ENCODE data around the gene GLE1. TPM values are rescaled to one million over a fixed set of nuclear protein-coding genes. Genes with fewer than 3 reads are reported as not detected.

GLE1 gene
- total RNA-seq, 1 experiment from 2014 or later = 26.5 TPM

DNA sequence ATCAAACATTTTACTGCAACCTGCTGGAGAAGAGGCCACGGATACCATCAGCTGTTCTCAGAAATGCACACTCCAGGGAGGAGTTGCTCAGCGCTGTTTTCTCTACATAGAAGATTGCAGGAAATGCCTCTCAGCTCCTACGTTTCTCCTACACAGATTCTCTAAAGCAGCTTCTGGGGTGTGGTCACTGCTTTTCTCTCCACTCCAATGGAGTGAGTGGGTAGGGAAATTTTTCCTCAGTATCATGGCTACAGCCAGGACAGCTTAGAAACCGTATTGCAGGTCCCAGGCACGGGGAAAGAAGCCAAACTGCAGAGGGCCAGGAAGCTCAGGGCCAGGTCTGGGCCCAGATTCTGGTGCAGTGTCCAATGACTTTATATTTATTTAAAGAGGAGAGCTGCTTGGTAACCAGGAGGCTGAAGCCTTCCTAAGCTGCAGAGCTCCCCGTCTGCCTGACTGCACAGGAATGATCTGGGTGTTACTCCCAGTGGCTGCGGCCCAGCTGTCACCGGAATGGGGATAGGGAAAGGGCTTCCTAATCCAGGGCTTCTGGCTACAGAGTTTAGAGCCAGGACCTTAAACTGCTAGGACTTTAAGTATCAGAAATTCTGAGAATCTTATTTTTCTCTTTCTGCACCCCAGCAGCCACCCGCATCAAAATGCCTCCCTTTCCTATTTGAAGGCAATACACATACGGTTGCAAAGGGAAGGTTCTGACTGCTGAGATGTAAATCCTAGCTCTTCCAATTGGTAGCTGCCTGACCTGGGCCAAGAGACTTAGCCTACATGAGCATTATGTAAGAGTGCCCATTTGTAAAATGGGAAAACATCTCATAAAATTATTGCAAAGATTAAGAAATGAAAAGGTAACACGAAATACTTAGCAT lies 46.5 kb downstream of the GLE1 start:
- H3K79me2 ChIP-seq (ENCODE audit: low read length) = peaks cover 35% of the 10 kb centered on the region
- H3K4me2 ChIP-seq (ENCODE audit: low read depth, low read length, poor library complexity, severe bottlenecking) = peak overlapping the region; percentile 100
- no peaks in the 10 kb centered on the region for H3K9me2 ChIP-seq (replicated peaks; ENCODE audit: insufficient read depth, low read length)
- H3K4me1 ChIP-seq (ENCODE audit: low read length) = peaks cover 37% of the 10 kb centered on the region
- peak overlapping the region; percentile 96 for H3K9ac ChIP-seq (ENCODE audit: low read length)
- H4K20me1 ChIP-seq (ENCODE audit: insufficient read depth, low read depth, low read length) = peaks cover 10% of the 10 kb centered on the region; the same call in 1 of the 2 replicates
- H3K36me3 ChIP-seq (ENCODE audit: insufficient read depth, low read length) = 0 out of 2 replicates have a peak, but pooled peaks cover 2% of the 10 kb centered on the region
- H2AFZ ChIP-seq (ENCODE audit: low read length) = peak overlapping the region; percentile 96
- no peak overlapping the region for H3K27ac ChIP-seq (ENCODE audit: low read length)
- H3K4me3 ChIP-seq (ENCODE audit: low read length) = peak overlapping the region; percentile 95
- no peaks in the 10 kb centered on the region for H3K9me3 ChIP-seq (ENCODE audit: low read length)
- DNase-seq = peak; percentile 48
- H3K27me3 ChIP-seq (ENCODE audit: low read length) = no peaks in the 10 kb centered on the region

DNA sequence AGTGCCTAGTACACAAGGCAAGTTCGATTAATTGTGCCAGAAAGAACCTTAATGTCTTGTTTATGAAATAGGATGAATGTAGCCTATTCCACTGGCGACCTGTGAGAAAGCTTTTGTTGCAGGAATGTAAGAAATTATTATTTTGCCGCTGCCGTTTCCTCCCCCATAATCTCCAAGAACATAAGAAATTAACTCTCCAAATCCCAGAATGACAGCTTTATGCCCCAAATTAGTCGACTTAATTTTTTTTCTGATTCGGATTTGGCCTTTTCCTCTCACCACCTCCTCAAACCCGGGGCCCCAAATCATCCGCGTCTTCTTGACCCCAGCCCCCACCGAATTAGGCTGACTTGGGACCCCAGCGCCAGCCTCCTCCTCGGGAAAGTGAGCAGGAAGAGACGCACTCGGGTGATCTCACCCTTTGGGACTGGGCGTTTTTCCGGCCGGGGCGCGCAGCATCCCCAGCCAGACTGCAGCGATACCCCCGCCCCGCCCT lies 47.2 kb downstream of the GLE1 start:
- 0 out of 2 replicates have a peak, but pooled peaks cover 2% of the 10 kb centered on the region for H3K36me3 ChIP-seq (ENCODE audit: insufficient read depth, low read length)
- H3K79me2 ChIP-seq (ENCODE audit: low read length) = peaks cover 42% of the 10 kb centered on the region
- peak overlapping the region; percentile 43; the same call in 1 of the 2 replicates for H3K27ac ChIP-seq (ENCODE audit: low read length)
- peak overlapping the region; percentile 95 for H3K4me3 ChIP-seq (ENCODE audit: low read length)
- peaks cover 10% of the 10 kb centered on the region; the same call in 1 of the 2 replicates for H4K20me1 ChIP-seq (ENCODE audit: insufficient read depth, low read depth, low read length)
- peak overlapping the region; percentile 96 for H3K9ac ChIP-seq (ENCODE audit: low read length)
- H3K27me3 ChIP-seq (ENCODE audit: low read length) = no peaks in the 10 kb centered on the region
- H3K4me1 ChIP-seq (ENCODE audit: low read length) = peaks cover 44% of the 10 kb centered on the region
- H2AFZ ChIP-seq (ENCODE audit: low read length) = peak overlapping the region; percentile 96
- no peaks in the 10 kb centered on the region for H3K9me2 ChIP-seq (replicated peaks; ENCODE audit: insufficient read depth, low read length)
- DNase-seq = no peak
- H3K9me3 ChIP-seq (ENCODE audit: low read length) = no peaks in the 10 kb centered on the region
- H3K4me2 ChIP-seq (ENCODE audit: low read depth, low read length, poor library complexity, severe bottlenecking) = peak overlapping the region; percentile 100

DNA sequence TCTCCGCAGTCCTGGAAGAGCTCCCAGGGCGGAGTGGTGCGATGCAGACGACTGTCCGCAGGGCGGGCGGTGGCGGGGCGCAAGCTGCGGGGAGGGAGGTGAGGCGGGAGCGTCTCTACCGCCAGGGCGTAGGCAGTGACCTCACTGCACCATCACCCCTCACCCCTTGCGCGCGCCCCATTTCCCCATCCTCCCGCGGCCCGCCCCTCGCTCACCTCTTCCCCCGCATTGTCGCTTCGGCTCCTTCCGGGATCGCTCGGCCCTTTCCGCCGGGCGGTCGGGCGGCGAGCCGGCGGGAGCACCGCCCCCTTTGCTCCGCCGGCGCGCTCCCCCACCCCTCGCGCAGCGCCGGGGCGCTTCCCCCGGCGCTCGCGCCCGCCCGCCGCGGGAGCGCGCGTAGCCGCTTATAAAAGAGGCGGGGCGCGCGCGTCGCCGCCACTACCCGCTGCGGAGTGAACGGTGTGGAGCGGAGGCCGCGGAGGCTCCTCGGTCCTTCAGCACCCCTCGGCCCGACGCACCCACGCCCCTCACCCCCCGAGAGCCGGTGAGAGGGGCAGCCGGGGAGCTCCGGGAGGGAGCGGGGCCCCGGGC lies 47.7 kb downstream of the GLE1 start, which contains the start of gene SPTAN1:
TSS of gene SPTAN1 (plus strand) at position 435 of the 591 bp plus-strand sequence. CDS start 14,154 bp downstream, outside the sequence.
- Histone ChIP-seq H3K9me3 (ENCODE audit: low read length) (no peaks in the 10 kb centered on the region), H3K4me3 (ENCODE audit: low read length) (peak within 1 kb of the TSS; percentile 95), H2AFZ (ENCODE audit: low read length) (peak within 1 kb of the TSS; percentile 96), H3K27me3 (ENCODE audit: low read length) (no peaks in the 10 kb centered on the region), H3K4me1 (ENCODE audit: low read length) (peaks cover 50% of the 10 kb centered on the region), H3K9ac (ENCODE audit: low read length) (peak within 1 kb of the TSS; percentile 96), H3K4me2 (ENCODE audit: low read depth, low read length, poor library complexity, severe bottlenecking) (peak within 1 kb of the TSS; percentile 100), H3K79me2 (ENCODE audit: low read length) (peaks cover 47% of the 10 kb centered on the region), H3K36me3 (ENCODE audit: insufficient read depth, low read length) (0 out of 2 replicates have a peak, but pooled peaks cover 2% of the 10 kb centered on the region), H4K20me1 (ENCODE audit: insufficient read depth, low read depth, low read length) (peaks cover 10% of the 10 kb centered on the region; the same call in 1 of the 2 replicates), H3K9me2 (replicated peaks; ENCODE audit: insufficient read depth, low read length) (no peaks in the 10 kb centered on the region), H3K27ac (ENCODE audit: low read length) (peak within 1 kb of the TSS; percentile 80)
- peak; percentile 98 for DNase-seq

DNA sequence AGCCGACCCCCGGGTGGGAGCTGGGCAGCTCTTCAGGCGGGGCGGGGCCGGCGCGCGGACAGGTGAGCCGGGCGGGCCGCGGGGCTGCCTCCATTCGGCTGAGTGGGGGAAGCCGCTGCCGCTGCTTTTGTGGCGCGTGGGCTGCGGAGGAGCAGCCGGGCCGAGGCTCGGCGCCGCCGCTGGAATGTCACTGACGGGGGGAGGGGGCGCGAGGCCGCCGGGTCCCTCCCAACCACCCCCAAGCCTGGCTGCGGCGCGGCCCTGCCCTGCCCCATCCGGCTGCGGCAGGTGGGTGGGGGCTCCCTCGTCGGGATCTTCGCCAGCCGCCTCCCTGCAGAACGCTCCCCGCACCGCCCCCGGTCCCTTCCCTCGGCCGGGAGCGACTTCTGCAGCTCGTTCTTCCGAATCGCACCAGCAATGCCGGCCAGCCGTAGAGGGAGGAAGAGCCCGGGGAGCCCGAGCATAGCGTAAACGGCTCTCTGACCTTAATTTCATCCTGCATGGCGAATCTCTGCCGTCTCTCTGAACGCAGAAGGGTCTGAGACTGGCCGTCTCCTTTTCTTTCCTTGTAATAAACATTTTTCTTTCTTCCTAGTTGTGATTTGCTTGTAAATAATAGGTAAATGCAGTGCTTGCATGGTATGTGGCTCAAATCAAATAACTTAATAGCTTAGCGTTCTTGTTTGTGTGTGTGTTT lies 48.4 kb downstream of the GLE1 start:
- Histone ChIP-seq H3K9me3 (ENCODE audit: low read length) (no peaks in the 10 kb centered on the region), H3K4me1 (ENCODE audit: low read length) (peaks cover 56% of the 10 kb centered on the region), H3K79me2 (ENCODE audit: low read length) (peaks cover 52% of the 10 kb centered on the region), H3K9ac (ENCODE audit: low read length) (peak overlapping the region; percentile 70), H3K27ac (ENCODE audit: low read length) (peak overlapping the region; percentile 80), H4K20me1 (ENCODE audit: insufficient read depth, low read depth, low read length) (peaks cover 10% of the 10 kb centered on the region; the same call in 1 of the 2 replicates), H3K4me3 (ENCODE audit: low read length) (peak overlapping the region; percentile 73), H3K9me2 (replicated peaks; ENCODE audit: insufficient read depth, low read length) (no peaks in the 10 kb centered on the region), H3K27me3 (ENCODE audit: low read length) (no peaks in the 10 kb centered on the region), H3K4me2 (ENCODE audit: low read depth, low read length, poor library complexity, severe bottlenecking) (peak overlapping the region; percentile 96), H2AFZ (ENCODE audit: low read length) (no peak overlapping the region), H3K36me3 (ENCODE audit: insufficient read depth, low read length) (0 out of 2 replicates have a peak, but pooled peaks cover 2% of the 10 kb centered on the region)
- peak; percentile 81 for DNase-seq

DNA sequence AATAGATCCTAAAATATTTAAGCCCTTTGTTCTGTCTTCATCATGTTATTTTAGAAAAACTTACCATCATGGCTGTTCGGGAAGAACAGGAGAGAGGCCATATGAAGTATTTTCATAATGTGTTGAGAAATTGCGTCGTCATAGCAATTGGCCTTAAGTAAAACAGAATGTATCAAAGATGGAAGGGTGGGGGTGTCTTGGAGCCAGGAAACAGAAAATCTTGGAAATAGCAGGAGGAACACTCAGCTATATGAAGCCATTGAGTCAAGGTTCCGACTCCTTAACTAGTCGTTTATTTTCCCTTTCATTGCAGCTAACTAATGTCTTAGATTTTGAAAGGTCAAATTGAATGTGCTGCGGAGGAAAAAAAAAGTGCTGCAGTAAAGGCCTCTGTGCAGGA lies 49.2 kb downstream of the GLE1 start:
- peak overlapping the region; percentile 70 for H3K9ac ChIP-seq (ENCODE audit: low read length)
- H3K79me2 ChIP-seq (ENCODE audit: low read length) = peaks cover 60% of the 10 kb centered on the region
- no peaks in the 10 kb centered on the region for H3K9me3 ChIP-seq (ENCODE audit: low read length)
- peak overlapping the region; percentile 80 for H3K27ac ChIP-seq (ENCODE audit: low read length)
- peaks cover 10% of the 10 kb centered on the region; the same call in 1 of the 2 replicates for H4K20me1 ChIP-seq (ENCODE audit: insufficient read depth, low read depth, low read length)
- H3K36me3 ChIP-seq (ENCODE audit: insufficient read depth, low read length) = 0 out of 2 replicates have a peak, but pooled peaks cover 2% of the 10 kb centered on the region
- H3K4me1 ChIP-seq (ENCODE audit: low read length) = peaks cover 64% of the 10 kb centered on the region
- peak overlapping the region; percentile 96 for H3K4me2 ChIP-seq (ENCODE audit: low read depth, low read length, poor library complexity, severe bottlenecking)
- peak; percentile 73 for DNase-seq
- H3K4me3 ChIP-seq (ENCODE audit: low read length) = peak overlapping the region; percentile 73
- H2AFZ ChIP-seq (ENCODE audit: low read length) = no peak overlapping the region
- no peaks in the 10 kb centered on the region for H3K27me3 ChIP-seq (ENCODE audit: low read length)
- H3K9me2 ChIP-seq (replicated peaks; ENCODE audit: insufficient read depth, low read length) = no peaks in the 10 kb centered on the region

DNA sequence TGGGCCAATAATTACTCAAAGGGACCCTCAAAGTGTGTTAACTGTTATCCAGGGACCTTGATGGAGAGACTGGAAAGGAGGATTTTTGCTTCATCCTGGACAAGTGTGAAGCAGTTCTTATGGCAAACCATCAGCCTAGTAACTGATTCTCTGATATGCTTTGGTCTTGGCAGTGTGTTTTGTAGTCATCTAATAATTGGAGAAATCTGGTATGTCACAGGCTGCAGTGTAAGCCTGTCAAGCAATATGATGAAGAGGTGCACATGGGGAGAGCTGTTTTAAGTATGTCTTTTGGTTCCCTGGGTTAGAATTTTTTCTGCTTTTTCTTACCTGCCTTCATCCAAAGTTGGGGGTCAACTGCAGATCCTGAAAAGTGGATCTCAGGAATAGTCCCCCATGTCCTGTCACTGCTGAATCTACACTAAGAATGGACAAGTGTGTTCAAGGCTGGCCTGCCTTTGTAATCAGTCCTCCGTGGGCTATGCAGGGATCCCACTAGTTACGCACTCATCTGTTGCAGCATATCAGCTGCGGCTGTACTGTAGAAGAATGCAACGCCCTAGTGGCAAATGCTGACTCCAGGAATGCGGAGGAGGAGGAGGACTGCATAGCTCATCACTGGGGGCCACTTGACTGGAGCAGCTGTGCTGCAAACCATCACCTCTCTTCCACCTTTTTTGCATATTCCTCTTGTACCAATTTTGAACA lies 49.8 kb downstream of the GLE1 start:
- Histone ChIP-seq H3K79me2 (ENCODE audit: low read length) (peaks cover 66% of the 10 kb centered on the region), H3K9ac (ENCODE audit: low read length) (peak overlapping the region; percentile 70), H3K4me1 (ENCODE audit: low read length) (peaks cover 70% of the 10 kb centered on the region), H3K36me3 (ENCODE audit: insufficient read depth, low read length) (0 out of 2 replicates have a peak, but pooled peaks cover 2% of the 10 kb centered on the region), H4K20me1 (ENCODE audit: insufficient read depth, low read depth, low read length) (peaks cover 10% of the 10 kb centered on the region; the same call in 1 of the 2 replicates), H3K27ac (ENCODE audit: low read length) (peak overlapping the region; percentile 80), H3K4me3 (ENCODE audit: low read length) (peak overlapping the region; percentile 73), H3K9me3 (ENCODE audit: low read length) (no peaks in the 10 kb centered on the region), H3K27me3 (ENCODE audit: low read length) (no peaks in the 10 kb centered on the region), H3K4me2 (ENCODE audit: low read depth, low read length, poor library complexity, severe bottlenecking) (peak overlapping the region; percentile 96), H3K9me2 (replicated peaks; ENCODE audit: insufficient read depth, low read length) (no peaks in the 10 kb centered on the region), H2AFZ (ENCODE audit: low read length) (no peak overlapping the region)
- DNase-seq = peak; percentile 81

DNA sequence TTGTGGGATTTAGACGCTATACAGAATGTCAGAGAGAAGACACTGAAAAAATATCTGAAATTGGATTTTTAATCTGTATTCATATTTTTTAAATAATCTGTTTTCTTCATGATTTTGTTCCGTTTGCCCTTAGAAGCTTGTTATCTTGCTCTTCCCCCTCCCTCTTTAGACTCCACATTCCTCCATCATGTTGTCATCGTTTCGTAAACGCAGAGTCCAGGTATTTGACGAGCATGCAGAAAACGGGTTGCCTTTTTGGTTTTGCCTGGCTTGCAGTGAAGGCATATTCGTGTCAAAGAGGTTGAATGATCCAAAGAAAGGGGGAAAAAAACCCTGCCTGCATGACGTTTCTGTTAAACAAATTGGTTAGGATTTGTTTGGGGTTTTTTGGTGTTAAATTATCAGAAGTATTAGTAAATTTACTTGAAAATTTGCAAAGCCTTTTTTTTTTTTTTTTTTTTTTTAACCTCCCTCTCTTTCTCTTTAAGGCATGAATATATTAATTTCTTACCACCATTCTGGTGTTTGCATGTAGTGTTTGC lies 50.7 kb downstream of the GLE1 start:
- Histone ChIP-seq H3K9me3 (ENCODE audit: low read length) (no peaks in the 10 kb centered on the region), H2AFZ (ENCODE audit: low read length) (no peak overlapping the region), H3K4me1 (ENCODE audit: low read length) (peaks cover 71% of the 10 kb centered on the region), H3K36me3 (ENCODE audit: insufficient read depth, low read length) (0 out of 2 replicates have a peak, but pooled peaks cover 2% of the 10 kb centered on the region), H3K4me2 (ENCODE audit: low read depth, low read length, poor library complexity, severe bottlenecking) (peak overlapping the region; percentile 96), H3K4me3 (ENCODE audit: low read length) (peak overlapping the region; percentile 73), H3K79me2 (ENCODE audit: low read length) (peaks cover 76% of the 10 kb centered on the region), H3K27ac (ENCODE audit: low read length) (peak overlapping the region; percentile 80), H4K20me1 (ENCODE audit: insufficient read depth, low read depth, low read length) (peaks cover 10% of the 10 kb centered on the region; the same call in 1 of the 2 replicates), H3K27me3 (ENCODE audit: low read length) (no peaks in the 10 kb centered on the region), H3K9me2 (replicated peaks; ENCODE audit: insufficient read depth, low read length) (no peaks in the 10 kb centered on the region), H3K9ac (ENCODE audit: low read length) (peak overlapping the region; percentile 70)
- DNase-seq = no peak

All from Karpas-422 (cell line).